Measurements from ENCODE around the gene SMIM26. TPM values are rescaled to one million over a fixed set of nuclear protein-coding genes. Genes with fewer than 3 reads are reported as not detected.
A peak's percentile ranks its signal among the peaks of the same experiment; 100 is the strongest.
"Not testable (repeated sequence)": the region's sequence is repeated elsewhere in the genome, so short reads cannot be mapped to it uniquely, and the experiment has no call there.

SMIM26 gene
- 100 to 1,000 TPM in 8 of 9 donors, 10 to 100 TPM in 1; 88.6 to 337 (median 121) TPM for total RNA-seq
- 100 to 1,000 TPM; 123 to 242 (median 199) TPM for polyA plus RNA-seq
- long read RNA-seq, donor 1, transcript SMIM26-202 (2 exons, 575 nt) = major isoform, 94 of 141 reads
- long read RNA-seq, donor 1, transcript SMIM26-201 (2 exons, 505 nt) = minor isoform, 38 of 141 reads
- long read RNA-seq, donor 1, partial matches to known transcripts = 9 of 141 reads
- long read RNA-seq, donor 1, other reads (novel, unspliced or antisense) = 0 of 141 reads
- long read RNA-seq, donor 2, transcript SMIM26-202 (2 exons, 575 nt) = major isoform, 65 of 93 reads
- long read RNA-seq, donor 2, transcript SMIM26-201 (2 exons, 505 nt) = minor isoform, 28 of 93 reads
- long read RNA-seq, donor 2, partial matches to known transcripts = 0 of 93 reads
- long read RNA-seq, donor 2, other reads (novel, unspliced or antisense) = 0 of 93 reads
- long read RNA-seq, donor 3, transcript SMIM26-201 (2 exons, 505 nt) = minor isoform, 33 of 113 reads
- long read RNA-seq, donor 3, transcript SMIM26-202 (2 exons, 575 nt) = major isoform, 80 of 113 reads
- long read RNA-seq, donor 3, partial matches to known transcripts = 0 of 113 reads
- long read RNA-seq, donor 3, other reads (novel, unspliced or antisense) = 0 of 113 reads
- long read RNA-seq, donor 4, transcript SMIM26-202 (2 exons, 575 nt) = major isoform, 71 of 108 reads
- long read RNA-seq, donor 4, transcript SMIM26-201 (2 exons, 505 nt) = minor isoform, 37 of 108 reads
- long read RNA-seq, donor 4, partial matches to known transcripts = 0 of 108 reads
- long read RNA-seq, donor 4, other reads (novel, unspliced or antisense) = 0 of 108 reads
- long read RNA-seq, donor 5, transcript SMIM26-201 (2 exons, 505 nt) = minor isoform, 32 of 130 reads
- long read RNA-seq, donor 5, transcript SMIM26-202 (2 exons, 575 nt) = major isoform, 97 of 130 reads
- long read RNA-seq, donor 5, partial matches to known transcripts = 0 of 130 reads
- long read RNA-seq, donor 5, other reads (novel, unspliced or antisense) = 0 of 130 reads
- long read RNA-seq, donor 6, transcript SMIM26-201 (2 exons, 505 nt) = minor isoform, 33 of 92 reads
- long read RNA-seq, donor 6, transcript SMIM26-202 (2 exons, 575 nt) = major isoform, 58 of 92 reads
- long read RNA-seq, donor 6, partial matches to known transcripts = 0 of 92 reads
- long read RNA-seq, donor 6, other reads (novel, unspliced or antisense) = 1 of 92 reads
- long read RNA-seq, donor 7, transcript SMIM26-202 (2 exons, 575 nt) = major isoform, 53 of 74 reads
- long read RNA-seq, donor 7, transcript SMIM26-201 (2 exons, 505 nt) = minor isoform, 21 of 74 reads
- long read RNA-seq, donor 7, partial matches to known transcripts = 0 of 74 reads
- long read RNA-seq, donor 7, other reads (novel, unspliced or antisense) = 0 of 74 reads
- long read RNA-seq, donor 8, transcript SMIM26-202 (2 exons, 575 nt) = major isoform, 88 of 124 reads
- long read RNA-seq, donor 8, transcript SMIM26-201 (2 exons, 505 nt) = minor isoform, 36 of 124 reads
- long read RNA-seq, donor 8, partial matches to known transcripts = 0 of 124 reads
- long read RNA-seq, donor 8, other reads (novel, unspliced or antisense) = 0 of 124 reads
- long read RNA-seq, donor 9, transcript SMIM26-201 (2 exons, 505 nt) = minor isoform, 21 of 94 reads
- long read RNA-seq, donor 9, transcript SMIM26-202 (2 exons, 575 nt) = major isoform, 73 of 94 reads
- long read RNA-seq, donor 9, partial matches to known transcripts = 0 of 94 reads
- long read RNA-seq, donor 9, other reads (novel, unspliced or antisense) = 0 of 94 reads
- long read RNA-seq, donor 10, transcript SMIM26-201 (2 exons, 505 nt) = minor isoform, 17 of 45 reads
- long read RNA-seq, donor 10, transcript SMIM26-202 (2 exons, 575 nt) = major isoform, 28 of 45 reads
- long read RNA-seq, donor 10, partial matches to known transcripts = 0 of 45 reads
- long read RNA-seq, donor 10, other reads (novel, unspliced or antisense) = 0 of 45 reads

- intact Hi-C loops (cut with DNase I) = no loop called here
- H3K4me1 ChIP-seq (replicated peaks in 1 of 2) = peaks cover 11 to 18% of the 10 kb centered on the region in 2 donors
- peak within 1 kb of the TSS; percentile 49 to 85 (median 62) for H3K4me3 ChIP-seq
- WGBS, 4 donors = 0 to 1% (median 1%) methylated on average over 26 to 51 of the region's 51 CpGs
- H3K36me3 ChIP-seq (replicated peaks in 1 of 2) = peaks cover 0 to 23% of the 10 kb centered on the region in 2 donors
- peak within 1 kb of the TSS; percentile 21 to 92 (median 80) for H3K27ac ChIP-seq
- peak; percentile 91 to 96 (median 95) for DNase-seq
- no peaks in the 10 kb centered on the region for H3K27me3 ChIP-seq
- H3K9me3 ChIP-seq (replicated peaks in 1 of 3) = no peaks in the 10 kb centered on the region
- TF ChIP-seq CTCF (IDR thresholded peaks at IDR 0.05) = no peak
- TF ChIP-seq POLR2A (IDR thresholded peaks at IDR 0.05) = peak; percentile 40 to 50
Measured at GRCh38 chr20:18566892-18567738, at the start of gene SMIM26. Gene SMIM26 (plus strand): TSS chr20:18567432. CDS start chr20:18567479, 47 bp downstream.

- H3K27me3 ChIP-seq; H3K4me1 ChIP-seq (replicated peaks in 1 of 2); H3K9me3 ChIP-seq (replicated peaks in 1 of 3); DNase-seq; H3K27ac ChIP-seq; H3K4me3 ChIP-seq; intact Hi-C loops (cut with DNase I): not testable (repeated sequence)
- H3K36me3 ChIP-seq (replicated peaks in 1 of 2) = peaks cover 0 to 40% of the 10 kb centered on the region in 2 donors
- WGBS, 4 donors = 92 to 95% (median 94%) methylated on average over 9 of the region's 9 CpGs
Measured at GRCh38 chr20:18522066-18522465, 45.2 kb upstream of the SMIM26 start.

GRCh38 chr20:18523066-18523465 lies 44.2 kb upstream of the SMIM26 start:
- Histone ChIP-seq H3K36me3 (replicated peaks in 1 of 2) (peaks cover 0 to 48% of the 10 kb centered on the region in 2 donors), H3K4me3 (no peak overlapping the region), H3K4me1 (replicated peaks in 1 of 2) (no peaks in the 10 kb centered on the region), H3K9me3 (replicated peaks in 1 of 3) (no peaks in the 10 kb centered on the region), H3K27me3 (no peaks in the 10 kb centered on the region), H3K27ac (no peak overlapping the region)
- WGBS, 4 donors = 90 to 95% (median 92%) methylated on average over 2 of the region's 2 CpGs
- intact Hi-C loops (cut with DNase I) = no loop called here
- no peak for DNase-seq
- TF ChIP-seq POLR2A (IDR thresholded peaks at IDR 0.05) (no peak), CTCF (IDR thresholded peaks at IDR 0.05) (no peak)

Measured in adrenal gland (tissue), 19 donors.